Activated naive CD4-positive, alpha-beta T cell treated with anti-CD3 and anti-CD28 coated beads, Interleukin-2, amount 50 U/mL, for 72 hours (primary cell): Measurements from ENCODE around the gene PLIN5. TPM values are rescaled to one million over a fixed set of nuclear protein-coding genes. Genes with fewer than 3 reads are reported as not detected.
A peak's percentile ranks its signal among the peaks of the same experiment; 100 is the strongest.

Experiments used
- ATAC-seq, 2 donors: fragments of 150-1000 bp; cut with Tn5 transposase; 2 replicates each; pipeline ENCODE4 v1.10.0; 2021; ENCODE audit warnings: mild to moderate bottlenecking in 2 of 2, moderate library complexity in 2 of 2
- DNase-seq, 2 donors: peaks; one replicate each; pipeline ENCODE4 v3.0.0; 2021 to 2022; ENCODE audit warnings: low spot score in 2 of 2
- H3K27ac Mint-ChIP-seq, 2 donors: one replicate each; pipeline ENCODE4 v1.8.0; 2022; ENCODE audit warnings: mild to moderate bottlenecking in 2 of 2, mixed read lengths in 2 of 2
- H3K36me3 Mint-ChIP-seq, 2 donors: one replicate each; pipeline ENCODE4 v1.8.0; 2022; ENCODE audit warnings: mixed read lengths in 2 of 2
- H3K9me3 Mint-ChIP-seq, 2 donors: one replicate each; pipeline ENCODE4 v1.8.0; 2022; ENCODE audit warnings: mixed read lengths in 2 of 2
- total RNA-seq, 2 donors: library from RNA; stranded (reverse); gene quantifications; one replicate each; pipeline ENCODE4 v1.2.3, GENCODE V29; 2022

PLIN5 gene
- total RNA-seq, 2 donors from 2014 or later = 0.41 TPM; not detected in 1

DNA sequence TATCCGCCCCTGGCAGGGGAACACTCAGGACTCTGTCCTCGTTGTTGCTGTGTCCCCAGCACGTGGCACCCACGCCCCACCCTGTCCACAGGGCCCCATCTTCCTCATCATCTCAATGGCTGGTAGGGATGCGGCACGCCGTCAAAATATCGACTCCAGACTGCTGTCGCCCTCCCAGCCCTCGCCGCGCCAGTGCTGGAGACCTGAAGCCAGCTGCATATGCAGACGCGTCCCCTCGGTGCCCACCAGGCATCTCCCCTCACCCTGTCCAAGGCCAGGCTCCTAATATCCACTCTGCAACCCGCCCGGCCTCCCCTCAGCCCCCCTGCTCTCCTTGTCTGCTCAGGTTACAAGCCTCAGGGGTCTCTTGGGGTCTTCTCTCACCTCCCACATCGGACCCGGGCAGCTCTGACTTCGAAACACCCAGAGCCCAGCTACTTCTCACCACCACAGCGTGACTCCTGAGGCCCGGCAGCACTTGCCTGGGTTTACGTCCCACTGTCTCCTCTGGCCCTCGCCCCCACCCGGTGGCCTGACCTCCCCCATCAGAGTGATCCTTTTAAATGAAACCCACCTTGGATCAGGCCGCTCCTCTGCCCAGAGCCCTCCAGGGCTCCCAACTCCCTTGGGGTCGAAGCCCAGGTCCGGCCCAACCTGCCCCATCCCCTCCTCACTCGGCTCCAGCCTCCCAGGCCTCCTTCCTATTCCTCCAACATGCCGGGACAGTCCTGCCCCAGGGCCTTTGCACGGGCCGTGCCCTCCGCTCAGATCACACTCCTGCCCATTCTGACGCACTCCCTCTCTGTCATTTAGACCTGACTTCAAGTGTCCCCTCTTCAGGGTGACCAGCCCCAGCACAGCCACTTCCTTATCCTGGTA lies 29.2 kb downstream of the PLIN5 start:
- Mint-ChIP-seq H3K36me3 (no peaks in the 10 kb centered on the region), H3K9me3 (no peaks in the 10 kb centered on the region), H3K27ac (peak overlapping the region; percentile 4 to 51)
- ATAC-seq = peak in 1 of 2 donors; percentile 3
- no peak for DNase-seq

DNA sequence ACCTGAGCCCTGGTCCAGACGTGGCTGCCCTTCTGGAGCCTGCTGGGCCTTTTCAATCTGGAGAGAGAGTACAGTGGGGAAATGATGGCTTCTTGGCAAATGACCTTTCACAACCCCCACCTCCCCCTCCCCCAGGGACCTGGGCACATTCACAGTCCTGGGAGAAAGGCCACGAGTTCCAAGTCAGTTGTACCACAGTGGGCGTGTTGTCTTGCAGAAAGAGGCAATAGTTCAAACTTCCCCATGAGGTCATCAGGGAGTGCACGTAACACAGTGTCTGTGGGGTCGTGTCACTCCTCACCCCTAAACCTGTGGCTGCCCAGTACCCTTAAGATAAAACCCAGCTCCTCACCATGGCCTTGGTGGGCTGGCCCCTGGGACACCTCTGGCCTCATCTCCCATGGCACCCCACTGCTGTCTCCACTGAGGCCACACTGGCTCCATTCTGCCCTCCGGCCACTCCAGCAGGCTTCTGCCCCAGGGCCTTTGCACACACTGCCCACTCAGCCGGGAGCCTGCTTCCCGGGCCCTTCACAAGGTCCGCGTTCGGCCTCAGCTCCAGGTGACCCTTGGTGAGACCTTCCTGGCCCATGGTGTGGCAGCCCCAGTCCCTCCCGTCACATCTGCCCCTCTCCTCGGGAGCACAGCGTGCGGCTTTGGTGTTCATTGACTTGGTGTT lies 30.0 kb downstream of the PLIN5 start:
- Mint-ChIP-seq H3K36me3 (no peaks in the 10 kb centered on the region), H3K9me3 (no peaks in the 10 kb centered on the region), H3K27ac (peak overlapping the region; percentile 4 to 84)
- DNase-seq (no peak), ATAC-seq (peak in 1 of 2 donors; percentile 41)

DNA sequence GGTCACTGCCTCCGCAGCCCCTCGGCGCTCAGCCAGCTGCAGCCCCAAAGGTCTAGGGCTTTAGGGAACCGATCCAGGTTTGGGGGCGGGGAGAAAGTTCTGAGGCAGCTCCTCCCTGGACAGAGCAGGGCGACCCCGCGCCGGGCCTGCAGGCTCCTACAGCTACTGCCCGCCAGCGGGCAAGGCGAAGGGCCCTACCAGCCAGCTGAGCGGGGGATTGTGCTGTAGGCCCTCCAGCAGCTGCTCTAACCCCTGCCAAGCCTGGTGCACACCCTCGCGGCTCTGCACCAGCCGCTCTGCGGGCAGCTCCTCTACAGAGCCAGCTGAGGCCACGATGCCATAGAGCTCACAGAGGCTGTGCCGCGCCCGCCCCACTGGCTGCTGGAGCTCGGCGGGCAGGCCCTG lies 30.7 kb downstream of the PLIN5 start:
- Mint-ChIP-seq H3K36me3 (no peaks in the 10 kb centered on the region), H3K27ac (no peak overlapping the region), H3K9me3 (no peaks in the 10 kb centered on the region)
- ATAC-seq = no peak
- no peak for DNase-seq

- no peak for DNase-seq
- no peak for ATAC-seq
- H3K36me3 Mint-ChIP-seq = no peaks in the 10 kb centered on the region
- H3K9me3 Mint-ChIP-seq = no peaks in the 10 kb centered on the region
- no peak overlapping the region for H3K27ac Mint-ChIP-seq
These were observed 31.2 kb downstream of the PLIN5 start for GRCh38 chr19:4503825-4504170.

DNA sequence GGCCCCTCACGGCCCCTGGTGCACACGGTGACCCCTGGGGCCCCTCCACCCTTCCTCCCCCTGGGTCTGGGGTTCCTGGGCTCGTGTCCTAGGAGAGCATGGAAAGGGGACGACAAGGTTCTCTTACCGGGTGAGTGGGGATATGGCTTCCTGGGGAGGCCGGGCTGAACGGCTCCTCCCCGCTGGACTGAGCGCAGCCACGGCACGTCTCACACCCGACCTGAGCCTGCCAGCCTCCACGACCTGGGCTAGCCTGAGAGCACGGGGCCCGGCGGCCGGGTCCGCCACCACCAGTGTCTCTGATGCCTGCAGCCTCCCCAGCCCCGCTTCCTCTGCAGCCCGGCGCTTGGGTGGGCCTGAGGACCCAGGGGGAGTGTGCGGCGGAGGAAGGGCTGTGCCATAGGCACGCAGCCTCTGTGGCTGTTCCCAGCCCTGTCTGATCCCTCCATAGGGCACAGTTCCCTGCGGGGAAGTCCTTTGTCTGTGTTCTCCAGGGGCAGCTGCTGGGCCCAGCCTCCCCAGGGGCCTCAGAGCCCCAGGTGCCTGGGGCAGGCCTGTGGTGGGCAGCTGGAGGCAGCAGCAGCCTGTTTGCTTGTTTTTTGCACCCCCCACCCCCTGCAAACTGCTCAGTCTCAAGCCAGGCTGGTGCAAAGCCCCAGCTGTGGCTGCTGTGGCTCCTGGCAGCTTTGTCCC lies 31.7 kb downstream of the PLIN5 start:
- Mint-ChIP-seq H3K9me3 (no peaks in the 10 kb centered on the region), H3K27ac (no peak overlapping the region), H3K36me3 (no peaks in the 10 kb centered on the region)
- no peak for DNase-seq
- ATAC-seq = no peak

DNA sequence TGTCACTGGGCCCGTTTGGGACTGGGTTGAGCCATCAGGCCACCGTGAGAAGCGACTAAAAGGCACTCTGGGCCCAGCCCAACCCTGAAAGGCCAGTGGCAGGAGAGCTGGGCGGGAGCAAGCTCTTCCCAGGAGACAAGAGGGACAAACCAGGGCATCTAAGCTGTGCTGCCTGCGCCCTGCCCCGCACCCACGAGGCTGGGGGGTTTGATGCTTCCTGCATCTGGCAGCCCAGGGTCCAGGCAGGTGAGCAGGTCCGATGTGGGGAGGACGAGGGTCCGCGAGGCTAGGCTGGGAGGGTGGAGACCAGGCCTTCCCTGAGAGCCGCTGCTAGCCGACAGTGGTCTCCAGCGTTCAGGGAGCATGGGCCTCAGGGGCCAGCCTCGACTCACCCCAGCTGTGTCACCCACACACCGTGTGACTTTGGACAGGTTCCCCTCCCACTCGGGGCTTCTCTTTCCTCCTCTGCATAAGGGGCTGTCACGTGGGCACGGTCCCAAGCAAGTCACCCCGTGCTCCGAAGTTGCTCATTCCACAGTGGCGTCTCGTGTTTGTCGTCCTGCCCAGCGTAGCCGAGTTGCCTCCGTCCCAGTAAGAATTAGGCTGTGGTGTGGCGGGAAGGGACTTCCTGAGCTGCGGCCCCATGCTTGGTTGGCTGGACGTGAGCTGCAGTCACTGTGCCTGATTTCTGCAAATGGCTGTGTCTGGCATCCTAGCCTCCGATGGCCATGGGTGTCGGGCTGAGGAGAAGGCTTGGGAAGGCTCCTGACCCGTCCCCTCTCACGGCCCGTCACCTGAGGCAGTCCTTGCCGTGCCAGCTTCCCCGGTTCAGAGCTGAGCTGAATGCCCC lies 32.5 kb downstream of the PLIN5 start:
- H3K27ac Mint-ChIP-seq = no peak overlapping the region
- ATAC-seq = no peak
- H3K36me3 Mint-ChIP-seq = no peaks in the 10 kb centered on the region
- H3K9me3 Mint-ChIP-seq = no peaks in the 10 kb centered on the region
- DNase-seq = no peak

DNA sequence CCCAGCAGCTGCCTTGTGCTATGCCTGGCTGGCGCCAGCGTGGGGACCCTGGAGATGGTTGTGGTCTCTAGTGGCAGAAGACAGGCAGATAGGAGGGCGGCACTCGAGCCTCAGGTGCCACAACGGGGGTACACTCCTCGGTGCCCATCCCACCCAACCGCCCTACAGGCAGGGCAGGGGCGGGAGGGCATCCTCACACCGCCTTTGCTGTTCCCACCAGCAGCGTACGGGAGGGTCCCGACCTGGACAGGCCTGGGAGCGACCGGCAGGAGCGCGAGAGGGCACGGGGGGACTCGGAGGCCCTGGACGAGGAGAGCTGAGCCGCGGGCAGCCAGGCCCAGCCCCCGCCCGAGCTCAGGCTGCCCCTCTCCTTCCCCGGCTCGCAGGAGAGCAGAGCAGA lies 33.3 kb downstream of the PLIN5 start:
- Mint-ChIP-seq H3K27ac (no peak overlapping the region), H3K9me3 (no peaks in the 10 kb centered on the region), H3K36me3 (no peaks in the 10 kb centered on the region)
- no peak for DNase-seq
- no peak for ATAC-seq

- no peak for ATAC-seq
- H3K27ac Mint-ChIP-seq = no peak overlapping the region
- H3K9me3 Mint-ChIP-seq = no peaks in the 10 kb centered on the region
- H3K36me3 Mint-ChIP-seq = no peaks in the 10 kb centered on the region
- DNase-seq = no peak
These were observed 34.0 kb downstream of the PLIN5 start for GRCh38 chr19:4500841-4501591.

- no peak for ATAC-seq
- Mint-ChIP-seq H3K36me3 (no peaks in the 10 kb centered on the region), H3K9me3 (no peaks in the 10 kb centered on the region), H3K27ac (peak overlapping the region; percentile 44 to 61)
- DNase-seq = no peak
These were observed 35.2 kb downstream of the PLIN5 start for GRCh38 chr19:4499855-4500254.

- ATAC-seq = no peak
- Mint-ChIP-seq H3K9me3 (no peaks in the 10 kb centered on the region), H3K36me3 (no peaks in the 10 kb centered on the region)
These were observed 35.7 kb downstream of the PLIN5 start for GRCh38 chr19:4499318-4499717.

DNA sequence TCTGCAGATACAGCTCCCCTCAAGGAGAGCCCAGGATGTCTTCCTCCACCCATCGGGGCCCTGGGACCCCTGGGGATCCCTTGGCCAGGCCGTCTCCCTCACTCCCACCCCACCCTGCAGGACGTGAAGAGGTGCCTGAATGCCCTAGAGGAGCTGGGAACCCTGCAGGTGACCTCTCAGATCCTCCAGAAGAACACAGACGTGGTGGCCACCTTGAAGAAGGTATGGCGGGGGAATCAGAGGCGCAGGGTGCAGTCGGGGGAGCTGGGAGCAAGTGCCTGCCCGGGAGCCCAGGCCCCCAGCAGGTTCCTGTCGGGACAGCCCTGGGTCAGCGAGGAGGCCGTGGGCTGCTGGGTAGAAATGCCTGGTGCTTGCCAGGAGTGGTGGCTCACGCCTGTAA lies 36.3 kb downstream of the PLIN5 start:
- no peaks in the 10 kb centered on the region for H3K9me3 Mint-ChIP-seq
- ATAC-seq = no peak
- DNase-seq = no peak
- no peak overlapping the region for H3K27ac Mint-ChIP-seq
- H3K36me3 Mint-ChIP-seq = no peaks in the 10 kb centered on the region

More at GRCh38 chr19:4499318-4499717, 35.7 kb downstream of the PLIN5 start:
- peak overlapping the region in 1 of 2 donors; percentile 61 for H3K27ac Mint-ChIP-seq
- no peak for DNase-seq

DNA sequence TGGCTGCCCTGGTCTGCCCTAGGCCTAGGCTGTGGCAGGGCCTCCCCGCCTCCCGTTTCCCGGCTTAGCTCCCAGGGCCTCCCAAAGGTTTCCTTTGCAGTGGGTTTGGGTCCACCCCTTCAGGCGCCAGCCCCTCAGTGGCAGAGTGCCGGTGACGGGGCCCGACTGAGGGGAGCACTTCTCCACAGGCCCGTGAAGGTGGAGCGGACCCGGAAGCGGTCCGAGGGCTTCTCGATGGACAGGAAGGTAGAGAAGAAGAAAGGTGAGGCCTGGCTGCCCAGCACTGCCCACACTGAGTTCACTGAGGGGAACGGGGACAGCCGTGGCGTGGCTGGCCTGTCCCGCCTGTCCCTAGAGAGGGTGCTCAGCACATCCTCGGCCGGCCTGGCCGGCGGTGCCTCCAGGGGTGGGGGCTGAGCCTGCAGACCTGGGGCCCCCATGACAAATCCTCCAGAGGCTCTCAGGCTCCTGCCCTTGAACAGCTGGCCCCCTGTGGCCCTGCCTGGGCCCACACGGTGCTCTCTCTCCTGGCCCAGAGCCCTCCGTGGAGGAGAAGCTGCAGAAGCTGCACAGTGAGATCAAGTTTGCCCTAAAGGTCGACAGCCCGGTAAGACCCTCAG lies 37.1 kb downstream of the PLIN5 start:
- Mint-ChIP-seq H3K9me3 (no peaks in the 10 kb centered on the region), H3K36me3 (no peaks in the 10 kb centered on the region), H3K27ac (no peak overlapping the region)
- ATAC-seq (no peak), DNase-seq (no peak)

GRCh38 chr19:4496304-4496703 lies 38.7 kb downstream of the PLIN5 start:
- H3K9me3 Mint-ChIP-seq = no peaks in the 10 kb centered on the region
- H3K27ac Mint-ChIP-seq = no peak overlapping the region
- H3K36me3 Mint-ChIP-seq = no peaks in the 10 kb centered on the region
- no peak for ATAC-seq
- DNase-seq = no peak

GRCh38 chr19:4495471-4495870 lies 39.6 kb downstream of the PLIN5 start:
- peak in 1 of 2 donors; percentile 16 for ATAC-seq

GRCh38 chr19:4494691-4495064 lies 40.3 kb downstream of the PLIN5 start:
- H3K27ac Mint-ChIP-seq = peak overlapping the region in 1 of 2 donors; percentile 41
- no peaks in the 10 kb centered on the region for H3K36me3 Mint-ChIP-seq
- DNase-seq = no peak
- ATAC-seq = no peak
- no peaks in the 10 kb centered on the region for H3K9me3 Mint-ChIP-seq

More at GRCh38 chr19:4495471-4495870, 39.6 kb downstream of the PLIN5 start:
- DNase-seq = no peak
- Mint-ChIP-seq H3K9me3 (no peaks in the 10 kb centered on the region), H3K36me3 (no peaks in the 10 kb centered on the region), H3K27ac (peak overlapping the region in 1 of 2 donors; percentile 33)
